D721Med (cell line): Measurements from ENCODE around the gene CES4A.

ENCODE experiments used
- DNase-seq: peaks from one replicate; pipeline ENCODE4 v3.0.0; 2011; ENCODE audit warnings: low spot score; ENCODE audit not compliant: insufficient read length
- FAIRE-seq: peaks from 2 replicates; lab custom pipeline; 2011; peaks lifted over from hg19 to GRCh38; lab: Jason Lieb, UNC
- TF ChIP-seq, protein P1 (sequence below): IDR thresholded peaks from 2 replicates; pipeline ENCODE4 v1.5.1; 2012; ENCODE audit warnings: mild to moderate bottlenecking, control low read depth; ENCODE audit not compliant: insufficient read depth; ENCODE audit errors: missing control alignments

The CES4A gene

DNA sequence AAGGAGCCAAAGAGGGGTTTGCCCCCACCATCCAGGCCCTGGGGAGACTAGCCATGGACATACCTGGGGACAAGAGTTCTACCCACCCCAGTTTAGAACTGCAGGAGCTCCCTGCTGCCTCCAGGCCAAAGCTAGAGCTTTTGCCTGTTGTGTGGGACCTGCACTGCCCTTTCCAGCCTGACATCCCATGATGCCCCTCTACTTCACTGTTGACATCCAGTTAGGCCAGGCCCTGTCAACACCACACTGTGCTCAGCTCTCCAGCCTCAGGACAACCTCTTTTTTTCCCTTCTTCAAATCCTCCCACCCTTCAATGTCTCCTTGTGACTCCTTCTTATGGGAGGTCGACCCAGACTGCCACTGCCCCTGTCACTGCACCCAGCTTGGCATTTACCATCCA, 20.8 kb downstream of the CES4A start:
- DNase-seq, result no peak
- no peak for FAIRE-seq
- TF ChIP-seq, protein P1, sequence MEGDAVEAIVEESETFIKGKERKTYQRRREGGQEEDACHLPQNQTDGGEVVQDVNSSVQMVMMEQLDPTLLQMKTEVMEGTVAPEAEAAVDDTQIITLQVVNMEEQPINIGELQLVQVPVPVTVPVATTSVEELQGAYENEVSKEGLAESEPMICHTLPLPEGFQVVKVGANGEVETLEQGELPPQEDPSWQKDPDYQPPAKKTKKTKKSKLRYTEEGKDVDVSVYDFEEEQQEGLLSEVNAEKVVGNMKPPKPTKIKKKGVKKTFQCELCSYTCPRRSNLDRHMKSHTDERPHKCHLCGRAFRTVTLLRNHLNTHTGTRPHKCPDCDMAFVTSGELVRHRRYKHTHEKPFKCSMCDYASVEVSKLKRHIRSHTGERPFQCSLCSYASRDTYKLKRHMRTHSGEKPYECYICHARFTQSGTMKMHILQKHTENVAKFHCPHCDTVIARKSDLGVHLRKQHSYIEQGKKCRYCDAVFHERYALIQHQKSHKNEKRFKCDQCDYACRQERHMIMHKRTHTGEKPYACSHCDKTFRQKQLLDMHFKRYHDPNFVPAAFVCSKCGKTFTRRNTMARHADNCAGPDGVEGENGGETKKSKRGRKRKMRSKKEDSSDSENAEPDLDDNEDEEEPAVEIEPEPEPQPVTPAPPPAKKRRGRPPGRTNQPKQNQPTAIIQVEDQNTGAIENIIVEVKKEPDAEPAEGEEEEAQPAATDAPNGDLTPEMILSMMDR, result no peak

DNA sequence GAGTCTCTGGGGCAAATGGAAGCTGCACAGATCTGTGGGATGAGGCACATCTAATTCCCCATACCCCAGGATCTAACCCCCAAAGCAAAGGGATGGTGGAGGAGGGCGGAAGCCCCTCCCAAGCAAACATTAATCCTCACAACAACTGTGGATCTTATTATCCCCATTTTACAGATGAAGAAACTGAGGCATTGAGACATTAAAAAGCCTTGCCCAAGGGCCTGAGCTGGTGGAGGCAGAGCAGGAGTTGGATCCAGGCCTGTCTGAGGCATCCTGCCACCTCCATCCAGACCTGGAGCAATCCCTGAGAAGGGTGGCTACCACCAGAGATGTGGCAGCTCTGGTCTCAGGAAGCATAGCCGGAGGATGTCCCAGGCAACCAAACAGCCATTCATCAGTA, 22.9 kb downstream of the CES4A start:
- TF ChIP-seq, protein P1, result no peak
- no peak for DNase-seq
- no peak for FAIRE-seq

DNA sequence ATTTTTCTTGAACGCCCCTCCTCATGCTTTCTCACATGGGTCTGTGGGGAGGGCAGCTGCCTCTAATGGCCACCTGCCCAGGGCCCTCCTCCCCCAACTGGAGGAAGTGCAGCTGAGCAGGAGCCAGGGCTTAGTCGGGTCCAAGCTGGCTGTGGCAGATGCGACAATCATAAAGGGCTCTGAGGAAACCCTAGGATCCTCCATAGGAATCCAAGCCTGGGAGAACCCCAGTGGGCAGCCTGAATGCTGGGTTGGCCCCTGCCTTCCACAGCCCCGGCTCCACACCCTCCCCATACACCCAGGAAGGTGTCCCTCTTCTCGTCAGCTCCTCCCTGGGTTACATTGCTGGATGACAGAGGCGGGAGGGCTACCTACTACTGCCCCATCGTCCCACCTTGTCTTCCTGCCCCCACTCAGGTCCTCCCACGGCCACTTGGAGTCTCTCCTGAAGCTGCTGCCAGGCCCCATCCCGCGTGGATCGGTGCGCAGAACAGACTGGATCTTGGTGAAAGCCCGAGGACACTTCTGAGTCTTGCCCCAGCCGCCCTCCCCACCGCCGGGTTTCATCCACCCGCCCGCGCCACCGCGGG, 24.9 kb downstream of the CES4A start:
- FAIRE-seq, result no peak
- DNase-seq, result no peak
- TF ChIP-seq, protein P1, result no peak

DNA sequence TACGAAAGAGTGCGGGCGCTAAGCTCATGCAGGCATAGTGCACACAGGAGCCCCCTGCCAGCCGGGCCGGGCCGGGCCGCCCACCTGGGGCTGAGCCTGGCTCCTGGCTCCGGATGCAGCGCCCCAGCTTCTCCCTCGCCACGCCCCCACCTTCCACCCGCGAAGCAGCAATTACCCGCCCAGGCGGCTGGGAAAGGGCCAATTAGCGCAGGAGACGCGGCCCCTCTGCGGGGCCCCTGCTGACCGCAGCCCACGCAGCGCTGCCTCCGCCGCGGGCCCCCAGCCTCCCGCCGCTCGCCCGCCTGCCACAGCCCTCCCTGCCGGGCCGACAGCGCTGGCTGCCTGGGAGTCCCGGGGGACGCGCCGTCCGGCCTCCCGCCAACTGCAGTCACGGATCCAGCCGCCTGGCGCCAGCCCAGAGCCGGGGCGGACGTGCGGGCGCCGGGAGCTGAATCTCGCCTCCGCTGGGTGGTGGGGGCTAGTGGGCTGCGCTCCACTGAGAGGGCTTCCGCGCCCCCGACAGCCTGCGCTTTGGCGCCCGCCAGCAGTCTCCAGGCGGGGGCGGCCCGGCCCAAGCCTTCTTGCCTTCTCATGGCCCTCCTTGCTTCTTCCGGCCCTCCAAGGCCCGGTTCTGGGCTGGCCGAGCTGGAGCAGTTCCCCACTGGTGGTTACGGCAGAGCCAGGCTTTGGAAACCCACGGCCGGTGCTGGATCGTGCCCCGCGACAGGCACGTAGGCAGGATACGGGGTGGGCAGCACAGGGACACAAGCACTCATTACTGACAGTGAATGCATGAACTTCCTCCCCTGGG, 25.6 kb downstream of the CES4A start:
- DNase-seq (no peak), FAIRE-seq (no peak)
- TF ChIP-seq, protein P1, result no peak

DNA sequence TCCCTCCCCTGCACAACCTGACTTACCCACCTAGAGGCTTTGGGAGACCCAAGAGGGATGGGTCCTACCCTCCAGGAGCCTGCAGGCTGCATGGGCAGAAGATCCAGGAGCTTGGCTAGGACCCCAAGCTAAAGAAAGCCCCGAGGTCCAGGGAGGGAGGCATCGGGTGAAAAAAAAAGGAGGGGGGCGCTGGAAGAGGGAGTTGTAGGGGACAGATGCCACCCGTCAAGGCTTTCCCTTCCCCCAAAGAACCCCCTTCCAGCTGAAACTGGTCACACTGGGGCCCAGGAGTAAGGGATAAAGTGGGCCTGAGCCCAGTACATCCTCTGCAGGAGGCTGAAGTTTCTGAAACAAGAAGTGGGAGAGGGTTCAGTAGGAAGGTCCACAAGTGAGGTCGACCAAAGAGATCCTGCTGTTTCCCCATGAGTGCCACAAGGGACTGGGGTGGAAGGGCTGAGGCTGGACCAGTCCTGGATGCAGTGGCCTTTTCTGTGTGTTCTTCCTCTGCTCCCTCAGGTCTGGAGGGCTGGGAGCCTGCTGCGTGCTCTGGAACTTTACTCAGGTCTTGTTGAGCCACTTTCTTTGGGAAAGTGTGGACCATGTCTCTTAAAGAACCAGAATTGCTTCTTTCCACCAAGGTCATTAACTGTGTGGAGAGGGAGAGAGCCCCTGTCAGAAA, 26.4 kb downstream of the CES4A start:
- TF ChIP-seq, protein P1, result no peak
- no peak for DNase-seq
- no peak for FAIRE-seq

DNA sequence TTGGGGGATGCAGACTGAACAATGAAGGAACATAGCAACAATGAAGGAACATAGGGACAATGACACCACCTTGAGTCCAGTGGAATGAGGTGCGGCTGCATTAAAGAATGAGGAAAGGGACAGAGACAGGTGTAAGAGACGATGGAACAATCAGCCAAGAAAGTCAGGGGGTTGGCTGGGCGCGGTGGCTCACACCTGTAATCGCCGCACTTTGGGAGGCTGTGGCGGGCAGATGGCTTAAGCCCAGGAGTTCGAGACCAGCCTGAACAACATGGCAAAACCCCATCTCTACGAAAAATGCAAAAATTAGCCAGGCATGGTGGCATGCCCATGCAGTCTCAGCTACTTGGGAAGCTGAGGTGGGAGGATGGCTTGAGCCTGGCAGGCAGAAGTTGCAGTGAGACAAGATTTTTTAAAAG, 26.9 kb downstream of the CES4A start:
- TF ChIP-seq, protein P1, result peak; percentile 43
- DNase-seq (no peak), FAIRE-seq (no peak)
